ENCODE results near the gene TBCD.
"Not testable (repeated sequence)": the region's sequence is repeated elsewhere in the genome, so short reads cannot be mapped to it uniquely, and the experiment has no call there.

TBCD gene

GRCh38 chr17:82941021-82942001 is 189.4 kb downstream of the TBCD start:
- DNase-seq: peak; percentile 30

- DNase-seq: peak; percentile 27
Observed at GRCh38 chr17:82942166-82943130, 190.6 kb downstream of the TBCD start.

GRCh38 chr17:82943339-82943738 is 191.5 kb downstream of the TBCD start:
- no peak for DNase-seq

- DNase-seq: peak; percentile 37
Observed at GRCh38 chr17:82943751-82944150, 191.9 kb downstream of the TBCD start.

GRCh38 chr17:82944990-82945389 is 193.1 kb downstream of the TBCD start:
- DNase-seq: no peak

GRCh38 chr17:82946081-82946480 is 194.2 kb downstream of the TBCD start:
- no peak for DNase-seq

GRCh38 chr17:82947051-82947991 is 195.5 kb downstream of the TBCD start:
- no peak for DNase-seq

GRCh38 chr17:82948081-82948511 is 196.2 kb downstream of the TBCD start:
- DNase-seq: no peak

- DNase-seq: no peak
Observed at GRCh38 chr17:82948957-82949356, 197.1 kb downstream of the TBCD start.

- no peak for DNase-seq
Observed at GRCh38 chr17:82949361-82949760, 197.5 kb downstream of the TBCD start.

- no peak for DNase-seq
Observed at GRCh38 chr17:82949984-82950383, 198.1 kb downstream of the TBCD start.

GRCh38 chr17:82950525-82951102 is 198.7 kb downstream of the TBCD start:
- DNase-seq: no peak

GRCh38 chr17:82952019-82952418 is 200.2 kb downstream of the TBCD start:
- peak; percentile 35 for DNase-seq

GRCh38 chr17:82955106-82955505 is 203.2 kb downstream of the TBCD start:
- DNase-seq: not testable (repeated sequence)

- not testable (repeated sequence) for DNase-seq
Observed at GRCh38 chr17:82955627-82956026, 203.8 kb downstream of the TBCD start.

GRCh38 chr17:82956146-82956725 is 204.4 kb downstream of the TBCD start:
- no peak for DNase-seq

- peak; percentile 44 for DNase-seq
Observed at GRCh38 chr17:82956726-82957468, 205.0 kb downstream of the TBCD start.

GRCh38 chr17:82957469-82957795 is 205.6 kb downstream of the TBCD start:
- no peak for DNase-seq

GRCh38 chr17:82957961-82958561 is 206.2 kb downstream of the TBCD start:
- DNase-seq: no peak

GRCh38 chr17:82959242-82959930 is 207.5 kb downstream of the TBCD start:
- DNase-seq: peak; percentile 31
